BJ (cell line): ENCODE data around the gene FAM110C. TPM values are rescaled to one million over a fixed set of nuclear protein-coding genes. Genes with fewer than 3 reads are reported as not detected.
"Not testable (repeated sequence)": the region's sequence is repeated elsewhere in the genome, so short reads cannot be mapped to it uniquely, and the experiment has no call there.

Source experiments
- CTCF ChIA-PET: fragments of 350-600 bp; formaldehyde crosslinking; extraction: SDS; loops from one replicate; lab custom pipeline; 2021; ENCODE audit warnings: antibody characterized with exemption, inconsistent platforms; lab: Yijun Ruan, JAX
- POLR2A ChIA-PET: fragments of 300-600 bp; sonication (Branson Sonifier 250); formaldehyde crosslinking; extraction: SDS; loops from one replicate; lab custom pipeline; 2021; ENCODE audit warnings: antibody characterized with exemption; lab: Charles Lee
- DNase-seq: peaks from one replicate; pipeline ENCODE4 v3.0.0-alpha.2; 2011; ENCODE audit warnings: low read depth
- H3K27me3 ChIP-seq: 2 replicates; pipeline ENCODE4 v1.6.0; 2011; ENCODE audit warnings: low read length; ENCODE audit not compliant: control insufficient read depth, insufficient read depth
- H3K36me3 ChIP-seq: 2 replicates; pipeline ENCODE4 v1.5.1; 2011; ENCODE audit warnings: low read length; ENCODE audit not compliant: control insufficient read depth, insufficient read depth
- H3K4me3 ChIP-seq: 2 replicates; pipeline ENCODE4 v1.5.1; 2011; ENCODE audit warnings: low read depth, mild to moderate bottlenecking, control low read depth, low read length
- CTCF ChIP-seq: IDR thresholded peaks from 2 replicates; pipeline ENCODE4 v1.5.1; 2011; ENCODE audit warnings: low read depth, mild to moderate bottlenecking, control low read depth, inconsistent platforms, low read length, moderate library complexity; ENCODE audit not compliant: insufficient read depth
- polyA plus RNA-seq: library from polyadenylated mRNA; depleted of rRNA; stranded (reverse); fragments of >200 nt; gene quantifications from 2 replicates; pipeline ENCODE4 v1.2.3, GENCODE V29; 2011

Gene FAM110C
- polyA plus RNA-seq, 1 experiment: not detected

- Histone ChIP-seq H3K27me3 (no peaks in the 10 kb centered on the region), H3K4me3 (no peak overlapping the region), H3K36me3 (no peaks in the 10 kb centered on the region)
- ChIA-PET POLR2A (no interaction called here), CTCF (no interaction called here)
- DNase-seq: no peak
- TF ChIP-seq CTCF: no peak
Observed at GRCh38 chr2:80971-81736, 34.8 kb upstream of the FAM110C start.

GRCh38 chr2:80378-80777, 34.1 kb upstream of the FAM110C start:
- POLR2A ChIA-PET: no interaction called here
- Histone ChIP-seq H3K4me3 (no peak overlapping the region), H3K27me3 (no peaks in the 10 kb centered on the region), H3K36me3 (no peaks in the 10 kb centered on the region)
- no peak for DNase-seq
- CTCF ChIA-PET: no interaction called here
- TF ChIP-seq CTCF: no peak

- Histone ChIP-seq H3K36me3 (no peaks in the 10 kb centered on the region), H3K27me3 (no peaks in the 10 kb centered on the region), H3K4me3 (no peak overlapping the region)
- ChIA-PET CTCF (no interaction called here), POLR2A (no interaction called here)
- TF ChIP-seq CTCF: no peak
- no peak for DNase-seq
Observed at GRCh38 chr2:71309-72035, 25.2 kb upstream of the FAM110C start.

GRCh38 chr2:69366-70344, 23.4 kb upstream of the FAM110C start:
- Histone ChIP-seq H3K36me3 (no peaks in the 10 kb centered on the region), H3K4me3 (no peak overlapping the region), H3K27me3 (no peaks in the 10 kb centered on the region)
- POLR2A ChIA-PET: no interaction called here
- TF ChIP-seq CTCF: no peak
- no peak for DNase-seq
- CTCF ChIA-PET: no interaction called here

GRCh38 chr2:68637-69036, 22.3 kb upstream of the FAM110C start:
- H3K36me3 ChIP-seq, H3K4me3 ChIP-seq, POLR2A ChIA-PET, CTCF ChIA-PET, H3K27me3 ChIP-seq, DNase-seq: not testable (repeated sequence)
